Smooth muscle cell (in vitro differentiated cells): ENCODE results near the gene BCL2L11. TPM values are rescaled to one million over a fixed set of nuclear protein-coding genes. Genes with fewer than 3 reads are reported as not detected.

ENCODE experiments used
- DNase-seq: peaks from one replicate; lab custom pipeline; 2025; ENCODE audit not compliant: unreplicated experiment; lab: John Stamatoyannopoulos, UW
- H2AFZ ChIP-seq: fragments of 200-600 bp; sonication (generic); 2 replicates; pipeline ENCODE4 v1.6.0; 2016; ENCODE audit warnings: antibody characterized with exemption, low read depth, mild to moderate bottlenecking
- H3F3A ChIP-seq: fragments of 200-600 bp; sonication (generic); 2 replicates; pipeline ENCODE4 v1.6.0; 2017; ENCODE audit warnings: antibody characterized with exemption, low read depth
- H3K27ac ChIP-seq: fragments of 200-600 bp; sonication (generic); 2 replicates; pipeline ENCODE4 v1.5.1; 2016; ENCODE audit warnings: low read depth, mild to moderate bottlenecking
- H3K27me3 ChIP-seq: fragments of 200-600 bp; sonication (generic); 2 replicates; pipeline ENCODE4 v1.6.1; 2016; ENCODE audit warnings: low read depth, mild to moderate bottlenecking
- H3K36me3 ChIP-seq: fragments of 200-600 bp; sonication (generic); 2 replicates; pipeline ENCODE4 v1.5.1; 2016; ENCODE audit warnings: low read depth
- H3K4me1 ChIP-seq: fragments of 200-600 bp; sonication (generic); 2 replicates; pipeline ENCODE4 v1.5.1; 2016; ENCODE audit warnings: low read depth
- H3K4me2 ChIP-seq: fragments of 200-600 bp; sonication (generic); 2 replicates; pipeline ENCODE4 v1.6.0; 2016; ENCODE audit warnings: mild to moderate bottlenecking
- H3K4me3 ChIP-seq: fragments of 200-600 bp; sonication (generic); 2 replicates; pipeline ENCODE4 v1.5.1; 2016; ENCODE audit warnings: mild to moderate bottlenecking
- H3K79me2 ChIP-seq: fragments of 200-600 bp; sonication (generic); 2 replicates; pipeline ENCODE4 v1.6.0; 2016; ENCODE audit warnings: low read depth, mild to moderate bottlenecking
- H3K9ac ChIP-seq: fragments of 200-600 bp; sonication (generic); 2 replicates; pipeline ENCODE4 v1.6.0; 2016; ENCODE audit warnings: low read depth
- H3K9me3 ChIP-seq: fragments of 200-600 bp; sonication (generic); replicated peaks from 2 replicates; pipeline ENCODE4 v1.5.1; 2016; ENCODE audit warnings: low read depth
- H4K20me1 ChIP-seq: fragments of 200-600 bp; sonication (generic); 2 replicates; pipeline ENCODE4 v1.6.0; 2016; ENCODE audit warnings: low read depth
- CTCF ChIP-seq: fragments of 200-600 bp; sonication (generic); IDR thresholded peaks from 2 replicates; pipeline ENCODE4 v1.5.1; 2017; ENCODE audit warnings: borderline replicate concordance, mild to moderate bottlenecking, antibody characterized with exemption; ENCODE audit not compliant: insufficient read depth, poor library complexity, severe bottlenecking
- WGBS: methylation state at CpG from one replicate; pipeline ENCODE4 v1.1.7; 2016; ENCODE audit warnings: low lambda C conversion rate; 5-methylcytosine and 5-hydroxymethylcytosine counted together
- polyA plus RNA-seq: library from polyadenylated mRNA; unstranded; fragments of >200 nt; fragmentation: Nextera tagmentation; extraction: Ambion mirVana; gene quantifications from 2 replicates; pipeline ENCODE4 v1.2.1, GENCODE V29; 2016
- total RNA-seq: library from RNA; depleted of rRNA; stranded (reverse); fragments of >200 nt; gene quantifications from 2 replicates; pipeline ENCODE4 v1.2.3, GENCODE V29; 2014

Gene BCL2L11
- total and polyA plus RNA-seq, 2 experiments from 2014 or later = 4.9 to 10.0 TPM

GRCh38 chr2:111191877-111192276 is 71.2 kb downstream of the BCL2L11 start:
- H3K4me1 ChIP-seq = no peaks in the 10 kb centered on the region
- no peaks in the 10 kb centered on the region for H3K27me3 ChIP-seq
- no peaks in the 10 kb centered on the region for H3K9me3 ChIP-seq
- 88% methylated on average over 5 of the region's 5 CpGs for WGBS
- no peaks in the 10 kb centered on the region for H3K79me2 ChIP-seq
- no peak overlapping the region for H2AFZ ChIP-seq
- no peak overlapping the region for H3K9ac ChIP-seq
- peaks cover 3% of the 10 kb centered on the region for H4K20me1 ChIP-seq
- H3K4me2 ChIP-seq = no peak overlapping the region
- H3K36me3 ChIP-seq = no peaks in the 10 kb centered on the region
- no peak for TF ChIP-seq CTCF
- H3K4me3 ChIP-seq = no peak overlapping the region
- no peaks in the 10 kb centered on the region for H3F3A ChIP-seq
- DNase-seq = no peak
- no peak overlapping the region for H3K27ac ChIP-seq

GRCh38 chr2:111192776-111193368 is 72.2 kb downstream of the BCL2L11 start:
- no peak for DNase-seq
- no peaks in the 10 kb centered on the region for H3K4me1 ChIP-seq
- H3K27ac ChIP-seq = no peak overlapping the region
- H2AFZ ChIP-seq = no peak overlapping the region
- 69% methylated on average over 1 of the region's 1 CpG for WGBS
- H4K20me1 ChIP-seq = peaks cover 3% of the 10 kb centered on the region
- H3K27me3 ChIP-seq = no peaks in the 10 kb centered on the region
- H3K4me2 ChIP-seq = no peak overlapping the region
- H3K4me3 ChIP-seq = no peak overlapping the region
- no peak for TF ChIP-seq CTCF
- no peaks in the 10 kb centered on the region for H3K36me3 ChIP-seq
- no peaks in the 10 kb centered on the region for H3F3A ChIP-seq
- H3K79me2 ChIP-seq = no peaks in the 10 kb centered on the region
- no peaks in the 10 kb centered on the region for H3K9me3 ChIP-seq
- no peak overlapping the region for H3K9ac ChIP-seq

DNA sequence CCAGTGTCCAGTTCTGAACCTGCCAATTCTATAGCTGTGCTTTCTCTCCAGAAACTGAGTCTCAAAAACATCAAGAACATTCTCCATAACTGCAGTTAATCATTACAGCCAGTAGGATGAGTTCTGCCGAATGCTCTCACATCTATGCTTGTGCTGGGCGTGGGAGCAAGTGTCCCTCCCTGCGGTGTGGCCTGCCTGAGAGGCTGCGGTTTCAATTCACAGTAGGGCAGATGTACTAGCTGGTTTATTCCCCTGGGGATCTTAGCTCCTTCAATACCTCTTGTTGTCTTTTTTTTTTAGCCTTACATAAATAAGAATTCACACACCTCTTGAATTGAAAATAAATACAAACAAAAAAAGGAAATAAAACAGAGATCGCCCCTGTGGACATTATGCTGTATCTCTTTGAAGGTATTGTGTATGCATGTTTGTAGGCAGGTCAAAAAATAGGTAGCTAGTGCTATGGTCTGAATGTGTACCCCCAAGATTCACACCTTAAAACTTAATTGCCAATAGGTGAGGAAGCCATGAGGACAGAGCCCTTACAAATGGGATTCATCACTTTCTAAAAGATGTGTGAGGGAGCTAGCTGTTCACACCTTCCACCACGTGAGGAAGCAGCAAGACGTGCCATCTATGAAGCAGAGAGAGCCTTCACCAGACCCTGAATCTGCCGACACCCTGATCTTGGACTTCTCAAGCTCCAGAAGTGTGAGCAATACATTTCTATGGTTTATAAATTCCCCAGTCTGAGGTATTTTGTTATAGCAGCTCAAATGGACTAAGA is 74.3 kb downstream of the BCL2L11 start:
- no peak overlapping the region for H3K27ac ChIP-seq
- no peak for DNase-seq
- no peak for TF ChIP-seq CTCF
- no peaks in the 10 kb centered on the region for H3F3A ChIP-seq
- H3K27me3 ChIP-seq = no peaks in the 10 kb centered on the region
- H3K79me2 ChIP-seq = no peaks in the 10 kb centered on the region
- H3K4me2 ChIP-seq = no peak overlapping the region
- H3K4me3 ChIP-seq = no peak overlapping the region
- no peaks in the 10 kb centered on the region for H3K9me3 ChIP-seq
- H3K4me1 ChIP-seq = no peaks in the 10 kb centered on the region
- no peak overlapping the region for H2AFZ ChIP-seq
- no peaks in the 10 kb centered on the region for H3K36me3 ChIP-seq
- H4K20me1 ChIP-seq = peaks cover 3% of the 10 kb centered on the region
- no peak overlapping the region for H3K9ac ChIP-seq
- WGBS = 88% methylated on average over 8 of the region's 8 CpGs
